HCT116 (cell line): Measurements from ENCODE around the gene SPACA5. TPM values are rescaled to one million over a fixed set of nuclear protein-coding genes. Genes with fewer than 3 reads are reported as not detected.
"Not testable (repeated sequence)": the region's sequence is repeated elsewhere in the genome, so short reads cannot be mapped to it uniquely, and the experiment has no call there.

Experiments
- ATAC-seq: fragments of 200-7000 bp; cut with Tn5 transposase; 2 replicates; pipeline ENCODE4 v1.9.1; 2020; ENCODE audit warnings: mild to moderate bottlenecking, moderate library complexity
- Bru-seq: library from RNA; stranded (reverse); fragments of 400-500 nt; gene quantifications from one replicate; lab custom pipeline; 2021; lab: Mats Ljungman, UMichigan
- BruChase-seq, 2 experiments: library from RNA; stranded (reverse); fragments of 400-500 nt; gene quantifications; one replicate each; lab custom pipeline; 2021; lab: Mats Ljungman, UMichigan
- BruUV-seq: library from RNA; stranded (reverse); fragments of 400-500 nt; replicated peaks from 2 replicates; lab custom pipeline; 2021; lab: Mats Ljungman, UMichigan
- CTCF ChIA-PET: fragments of 300-600 bp; sonication (Branson Sonifier 250); formaldehyde crosslinking; loops from one replicate; lab custom pipeline; 2021; ENCODE audit warnings: antibody characterized with exemption; lab: Charles Lee
- POLR2A ChIA-PET: fragments of 300-600, 350-600 bp; sonication (Branson Sonifier 250); formaldehyde crosslinking; loops from one replicate; lab custom pipeline; 2021; ENCODE audit warnings: antibody characterized with exemption; lab: Charles Lee
- RAD21 ChIA-PET, 2 experiments: fragments of 300-600 bp; sonication (Branson Sonifier 250); formaldehyde crosslinking; loops; one replicate each; lab custom pipeline; 2023; ENCODE audit warnings: low total read pairs in 2 of 2; ENCODE audit not compliant: uncharacterized antibody in 2 of 2, unreplicated experiment in 2 of 2, low non-redundant PET in 1 of 2; lab: Charles Lee
- DNase-seq: peaks from one replicate; pipeline ENCODE4 v3.0.0-alpha.2; 2010; ENCODE audit warnings: low read depth, low spot score
- H2AFZ ChIP-seq: fragments of 200-600 bp; shearing (Covaris generic), sonication (generic); 2 replicates; pipeline ENCODE4 v1.6.1; 2017; ENCODE audit warnings: low read depth, mixed run types, mixed read lengths, antibody characterized with exemption, low read length; ENCODE audit not compliant: poor library complexity, severe bottlenecking
- H3K27ac ChIP-seq: 2 replicates; pipeline ENCODE4 v1.5.1; 2012; ENCODE audit warnings: low read depth, low read length
- H3K27me3 ChIP-seq: fragments of 200-600 bp; sonication (generic); 2 replicates; pipeline ENCODE4 v1.6.1; 2016; ENCODE audit warnings: mixed run types, low read length, mixed read lengths; ENCODE audit not compliant: insufficient read depth
- H3K36me3 ChIP-seq, 2 experiments: fragments of 200-500 bp in 1 of 2; fragments of 200-600 bp in 1 of 2; sonication (Bioruptor generic) in 1 of 2; sonication (generic) in 1 of 2; 2 replicates each; pipeline versions ENCODE4 v1.5.1 to v1.6.1; 2014 to 2016; ENCODE audit warnings: low read length in 2 of 2, inconsistent platforms in 1 of 2, mixed read lengths in 1 of 2, mixed run types in 1 of 2; ENCODE audit not compliant: insufficient read depth in 2 of 2, control insufficient read depth in 1 of 2
- H3K4me1 ChIP-seq, 2 experiments: fragments of 200-600 bp in 1 of 2; sonication (generic) in 1 of 2; 2 replicates each; pipeline versions ENCODE4 v1.5.1 to v1.6.1; 2012 to 2017; ENCODE audit warnings: low read length in 2 of 2, inconsistent platforms in 1 of 2, mild to moderate bottlenecking in 1 of 2, mixed read lengths in 1 of 2, mixed run types in 1 of 2, moderate library complexity in 1 of 2; ENCODE audit not compliant: insufficient read depth in 2 of 2, control insufficient read depth in 1 of 2
- H3K4me2 ChIP-seq: fragments of 200-600 bp; sonication (generic); 2 replicates; pipeline ENCODE4 v1.6.1; 2017; ENCODE audit warnings: mixed run types, low read length, mixed read lengths
- H3K4me3 ChIP-seq, 2 experiments: fragments of 200-600 bp in 1 of 2; sonication (generic) in 1 of 2; replicated peaks in 1 of 2; 2 replicates each; pipeline ENCODE4 v1.5.1; 2011 to 2016; ENCODE audit warnings: low read length in 2 of 2, control low read depth in 1 of 2, low read depth in 1 of 2, mild to moderate bottlenecking in 1 of 2, mixed read lengths in 1 of 2, mixed run types in 1 of 2
- H3K79me2 ChIP-seq: fragments of 200-600 bp; sonication (generic); 2 replicates; pipeline ENCODE4 v1.6.1; 2017; ENCODE audit warnings: mild to moderate bottlenecking, mixed run types, low read length, moderate library complexity, mixed read lengths; ENCODE audit not compliant: insufficient read depth
- H3K9ac ChIP-seq: fragments of 200-600 bp; sonication (generic); 2 replicates; pipeline ENCODE4 v1.6.1; 2016; ENCODE audit warnings: low read length, mixed read lengths
- H3K9me2 ChIP-seq: fragments of 200-600 bp; sonication (generic), shearing (Covaris generic); 2 replicates; pipeline ENCODE4 v1.6.1; 2017; ENCODE audit warnings: mixed run types, mild to moderate bottlenecking, moderate library complexity; ENCODE audit not compliant: insufficient read depth
- H3K9me3 ChIP-seq, 2 experiments: fragments of 200-500 bp in 1 of 2; fragments of 200-600 bp in 1 of 2; sonication (Bioruptor generic) in 1 of 2; sonication (generic) in 1 of 2; 2 replicates each; pipeline ENCODE4 v1.6.1; 2014 to 2017; ENCODE audit warnings: low read length in 2 of 2, mixed read lengths in 2 of 2, inconsistent platforms in 1 of 2, low read depth in 1 of 2, mild to moderate bottlenecking in 1 of 2, mixed run types in 1 of 2, moderate library complexity in 1 of 2; ENCODE audit not compliant: control insufficient read depth in 1 of 2, insufficient read depth in 1 of 2
- H4K20me1 ChIP-seq: fragments of 200-600 bp; sonication (generic), shearing (Covaris generic); 2 replicates; pipeline ENCODE4 v1.6.1; 2017; ENCODE audit warnings: mixed run types, mild to moderate bottlenecking, moderate library complexity; ENCODE audit not compliant: insufficient read depth
- RAD21 ChIP-seq: IDR thresholded peaks from 2 replicates; pipeline ENCODE4 v1.6.1; 2012; ENCODE audit warnings: low read depth, mild to moderate bottlenecking
- REST ChIP-seq: IDR thresholded peaks from 2 replicates; pipeline ENCODE4 v1.6.1; 2012; ENCODE audit warnings: low read depth
- intact Hi-C: fragments of 100-400 bp; cut with micrococcal nuclease; formaldehyde crosslinking; loops from 2 replicates; pipeline ENCODE4 v1.10.0; 2022
- long read RNA-seq: library from polyadenylated mRNA; unstranded; transcript quantifications from one replicate; pipeline ENCODE4 v2.0.0, GENCODE V29; 2021; ENCODE audit not compliant: unreplicated experiment
- polyA plus RNA-seq: library from polyadenylated mRNA; unstranded; fragments of >200 nt; gene quantifications from 2 replicates; pipeline ENCODE4 v1.2.1, GENCODE V29; 2012; ENCODE audit warnings: missing spikeins
- total RNA-seq: library from RNA; stranded (reverse); gene quantifications from one replicate; pipeline ENCODE4 v1.2.1, GENCODE V29; 2021; ENCODE audit not compliant: unreplicated experiment
- TF ChIP-seq, protein P1 (sequence below), 3 experiments: fragments of 200-600 bp in 1 of 3; sonication (generic) in 1 of 3; IDR thresholded peaks in 2 of 3; conservative IDR thresholded peaks in 1 of 3; 2 replicates each; pipeline ENCODE4 v1.5.1; 2012 to 2017; ENCODE audit warnings: low read depth in 2 of 3, low read length in 2 of 3, antibody characterized with exemption in 1 of 3, borderline replicate concordance in 1 of 3, control low read depth in 1 of 3, mild to moderate bottlenecking in 1 of 3, mixed read lengths in 1 of 3, mixed run types in 1 of 3, moderate library complexity in 1 of 3; ENCODE audit not compliant: insufficient read depth in 1 of 3

SPACA5 gene
- total RNA-seq = not detected
- polyA plus RNA-seq = not detected in 2 replicates
- Bru-seq, nascent RNA = percentile 13 among the genes with signal in this experiment
- BruChase-seq, experiment 1, labeled RNA remaining after a 6-hour chase = not detected
- BruChase-seq, experiment 2, labeled RNA remaining after a 2-hour chase = not detected
- long read RNA-seq = 0 reads

DNA sequence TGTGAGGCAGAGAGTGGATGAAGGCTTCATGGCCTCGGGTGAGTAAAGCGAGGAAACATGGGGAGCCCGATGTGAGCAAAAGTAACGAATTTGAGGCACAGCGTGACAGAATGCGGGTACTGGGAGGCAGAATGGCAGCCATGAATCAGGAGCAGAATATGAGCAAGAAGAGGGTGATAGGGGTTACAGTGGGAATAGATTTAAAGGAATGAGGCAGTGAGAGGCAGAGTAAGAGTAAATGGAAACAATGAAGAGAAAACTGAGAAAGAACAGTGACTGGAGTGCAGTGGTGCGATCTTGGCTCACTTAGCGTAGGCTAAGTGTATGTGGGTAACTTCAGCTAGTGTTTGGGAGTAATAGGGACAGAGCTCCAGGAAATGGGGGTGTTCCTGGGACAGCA is at the start of gene SPACA5:
Gene SPACA5 (plus strand): TSS at position 301 of the 400 bp plus-strand sequence. CDS start 815 bp downstream, outside the sequence.
- POLR2A ChIA-PET, H3K27me3 ChIP-seq, RAD21 ChIA-PET, H3K9ac ChIP-seq, H2AFZ ChIP-seq, H3K9me3 ChIP-seq, intact Hi-C loops, H3K4me2 ChIP-seq, H3K36me3 ChIP-seq, H3K27ac ChIP-seq, H4K20me1 ChIP-seq, H3K4me1 ChIP-seq, BruUV-seq, H3K4me3 ChIP-seq, CTCF ChIA-PET, ATAC-seq, H3K79me2 ChIP-seq, H3K9me2 ChIP-seq, DNase-seq: not testable (repeated sequence)

GRCh38 chrX:47958206-47958605 is 48.6 kb upstream of the SPACA5 start:
- DNase-seq, H3K4me2 ChIP-seq, H4K20me1 ChIP-seq, RAD21 ChIA-PET, H3K79me2 ChIP-seq, H2AFZ ChIP-seq, CTCF ChIA-PET, H3K9ac ChIP-seq, ATAC-seq, intact Hi-C loops, H3K27ac ChIP-seq, H3K36me3 ChIP-seq, H3K4me3 ChIP-seq, H3K9me3 ChIP-seq, BruUV-seq, H3K4me1 ChIP-seq, POLR2A ChIA-PET, H3K27me3 ChIP-seq, H3K9me2 ChIP-seq: not testable (repeated sequence)

GRCh38 chrX:47958761-47959342 is 47.9 kb upstream of the SPACA5 start:
- ChIA-PET CTCF (no interaction called here), RAD21 (no interaction called here), POLR2A (no interaction called here)
- Histone ChIP-seq H3K27ac (no peak overlapping the region), H3K9me3 (no peaks in the 10 kb centered on the region), H3K27me3 (no peaks in the 10 kb centered on the region), H3K79me2 (no peaks in the 10 kb centered on the region), H3K9ac (no peak overlapping the region), H4K20me1 (no peaks in the 10 kb centered on the region), H3K4me3 (no peak overlapping the region), H3K4me2 (no peak overlapping the region), H3K4me1 (no peaks in the 10 kb centered on the region), H3K36me3 (no peaks in the 10 kb centered on the region), H2AFZ (no peak overlapping the region), H3K9me2 (no peaks in the 10 kb centered on the region)
- TF ChIP-seq REST (no peak), RAD21 (peak; percentile 36; the same call in 1 of the 2 replicates)
- TF ChIP-seq, protein P1, sequence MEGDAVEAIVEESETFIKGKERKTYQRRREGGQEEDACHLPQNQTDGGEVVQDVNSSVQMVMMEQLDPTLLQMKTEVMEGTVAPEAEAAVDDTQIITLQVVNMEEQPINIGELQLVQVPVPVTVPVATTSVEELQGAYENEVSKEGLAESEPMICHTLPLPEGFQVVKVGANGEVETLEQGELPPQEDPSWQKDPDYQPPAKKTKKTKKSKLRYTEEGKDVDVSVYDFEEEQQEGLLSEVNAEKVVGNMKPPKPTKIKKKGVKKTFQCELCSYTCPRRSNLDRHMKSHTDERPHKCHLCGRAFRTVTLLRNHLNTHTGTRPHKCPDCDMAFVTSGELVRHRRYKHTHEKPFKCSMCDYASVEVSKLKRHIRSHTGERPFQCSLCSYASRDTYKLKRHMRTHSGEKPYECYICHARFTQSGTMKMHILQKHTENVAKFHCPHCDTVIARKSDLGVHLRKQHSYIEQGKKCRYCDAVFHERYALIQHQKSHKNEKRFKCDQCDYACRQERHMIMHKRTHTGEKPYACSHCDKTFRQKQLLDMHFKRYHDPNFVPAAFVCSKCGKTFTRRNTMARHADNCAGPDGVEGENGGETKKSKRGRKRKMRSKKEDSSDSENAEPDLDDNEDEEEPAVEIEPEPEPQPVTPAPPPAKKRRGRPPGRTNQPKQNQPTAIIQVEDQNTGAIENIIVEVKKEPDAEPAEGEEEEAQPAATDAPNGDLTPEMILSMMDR (IDR thresholded peaks at IDR 0.05 in 2 of 3, conservative IDR thresholded peaks at IDR 0.05 in 1 of 3; ENCODE audit: borderline replicate concordance in 1 of 3, insufficient read depth in 1 of 3, low read depth in 2 of 3, low read length in 2 of 3) = peak; percentile 21 to 35 (median 33); a peak in 4 of 6 replicates
- intact Hi-C loops = no loop called here
- no peak for DNase-seq
- peak; percentile 62; the same call in 1 of the 2 replicates for ATAC-seq
- BruUV-seq = no TSS peak
